ENCODE data around the gene B3GNT9.

DNA sequence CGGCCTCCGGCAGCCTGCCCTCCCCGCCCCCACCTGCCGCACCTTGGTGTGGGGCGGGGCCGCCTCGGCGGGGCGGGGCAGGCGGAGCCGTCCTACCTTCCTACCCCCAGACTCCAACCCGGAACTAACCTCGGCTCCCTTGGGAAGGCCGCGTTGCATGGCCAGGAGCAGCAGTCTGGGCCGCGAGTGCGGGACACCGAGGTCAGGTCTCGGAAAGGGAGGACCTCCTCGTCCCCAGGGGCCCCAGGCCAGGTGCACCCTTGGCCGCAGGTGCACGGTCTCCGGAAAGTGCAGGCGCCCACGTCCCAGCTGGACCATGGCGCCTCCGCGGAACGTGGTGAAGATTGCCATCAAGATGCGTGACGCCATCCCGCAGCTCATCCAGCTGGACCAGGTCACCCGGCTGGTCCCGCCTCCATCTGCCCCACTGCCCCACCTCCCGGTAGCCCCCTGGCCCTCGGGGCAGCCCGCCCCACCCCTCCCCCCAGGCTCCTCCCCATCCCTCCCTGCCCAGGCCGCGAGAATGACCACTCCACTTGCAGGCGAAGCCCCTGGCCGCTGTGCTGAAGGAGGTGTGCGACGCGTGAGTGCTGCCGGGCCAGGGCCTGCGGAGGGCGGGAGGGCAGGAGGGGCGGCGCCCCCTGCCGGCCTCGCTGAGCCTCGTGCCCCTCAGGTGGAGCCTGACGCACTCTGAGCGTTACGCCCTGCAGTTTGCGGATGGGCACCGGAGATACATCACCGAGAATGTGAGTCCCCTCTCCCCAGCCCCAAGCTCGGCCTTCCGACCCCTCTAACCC is 48.4 kb upstream of the B3GNT9 start, which contains the start of gene ELMO3:
- TF ChIP-seq, protein P1, sequence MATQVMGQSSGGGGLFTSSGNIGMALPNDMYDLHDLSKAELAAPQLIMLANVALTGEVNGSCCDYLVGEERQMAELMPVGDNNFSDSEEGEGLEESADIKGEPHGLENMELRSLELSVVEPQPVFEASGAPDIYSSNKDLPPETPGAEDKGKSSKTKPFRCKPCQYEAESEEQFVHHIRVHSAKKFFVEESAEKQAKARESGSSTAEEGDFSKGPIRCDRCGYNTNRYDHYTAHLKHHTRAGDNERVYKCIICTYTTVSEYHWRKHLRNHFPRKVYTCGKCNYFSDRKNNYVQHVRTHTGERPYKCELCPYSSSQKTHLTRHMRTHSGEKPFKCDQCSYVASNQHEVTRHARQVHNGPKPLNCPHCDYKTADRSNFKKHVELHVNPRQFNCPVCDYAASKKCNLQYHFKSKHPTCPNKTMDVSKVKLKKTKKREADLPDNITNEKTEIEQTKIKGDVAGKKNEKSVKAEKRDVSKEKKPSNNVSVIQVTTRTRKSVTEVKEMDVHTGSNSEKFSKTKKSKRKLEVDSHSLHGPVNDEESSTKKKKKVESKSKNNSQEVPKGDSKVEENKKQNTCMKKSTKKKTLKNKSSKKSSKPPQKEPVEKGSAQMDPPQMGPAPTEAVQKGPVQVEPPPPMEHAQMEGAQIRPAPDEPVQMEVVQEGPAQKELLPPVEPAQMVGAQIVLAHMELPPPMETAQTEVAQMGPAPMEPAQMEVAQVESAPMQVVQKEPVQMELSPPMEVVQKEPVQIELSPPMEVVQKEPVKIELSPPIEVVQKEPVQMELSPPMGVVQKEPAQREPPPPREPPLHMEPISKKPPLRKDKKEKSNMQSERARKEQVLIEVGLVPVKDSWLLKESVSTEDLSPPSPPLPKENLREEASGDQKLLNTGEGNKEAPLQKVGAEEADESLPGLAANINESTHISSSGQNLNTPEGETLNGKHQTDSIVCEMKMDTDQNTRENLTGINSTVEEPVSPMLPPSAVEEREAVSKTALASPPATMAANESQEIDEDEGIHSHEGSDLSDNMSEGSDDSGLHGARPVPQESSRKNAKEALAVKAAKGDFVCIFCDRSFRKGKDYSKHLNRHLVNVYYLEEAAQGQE (IDR thresholded peaks at IDR 0.05): no peak
- no peak for TF ChIP-seq RAD21 (conservative IDR thresholded peaks at IDR 0.05 in 1 of 2, IDR thresholded peaks at IDR 0.05 in 1 of 2)
